ENCODE measurements around the gene CEACAM20. TPM values are rescaled to one million over a fixed set of nuclear protein-coding genes. Genes with fewer than 3 reads are reported as not detected.

The CEACAM20 gene
- total and polyA plus RNA-seq, 2 experiments from 2014 or later, result not detected

DNA sequence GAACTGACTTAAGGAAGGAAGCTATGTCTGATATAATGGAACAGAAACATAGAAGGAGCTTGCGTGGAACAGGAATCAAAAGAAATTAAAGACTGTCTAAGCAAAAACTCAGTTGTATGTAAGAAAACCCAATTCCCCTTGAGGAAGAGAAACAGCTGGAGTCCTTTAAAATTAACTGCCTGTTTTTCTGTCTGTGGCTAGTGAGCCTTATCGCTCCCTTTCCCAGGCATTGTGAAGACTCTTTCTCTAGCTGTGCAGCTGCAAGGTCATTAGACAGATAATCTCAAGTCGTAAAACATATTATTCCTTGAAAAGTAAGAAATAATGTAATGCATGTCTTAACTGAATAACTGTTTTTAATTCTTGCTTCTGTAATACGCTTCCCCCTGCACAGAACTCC, 44.2 kb upstream of the CEACAM20 start (continued):
- TF ChIP-seq STAT1 (IDR thresholded peaks at IDR 0.05; ENCODE audit: unreplicated experiment) (no peak), ZNF331 (CRISPR knock-in tag; IDR thresholded peaks at IDR 0.05; ENCODE audit: low read depth) (no peak), EZH2 (IDR thresholded peaks at IDR 0.05; ENCODE audit: low read depth, unreplicated experiment) (no peak)
- TF ChIP-seq, protein P1, sequence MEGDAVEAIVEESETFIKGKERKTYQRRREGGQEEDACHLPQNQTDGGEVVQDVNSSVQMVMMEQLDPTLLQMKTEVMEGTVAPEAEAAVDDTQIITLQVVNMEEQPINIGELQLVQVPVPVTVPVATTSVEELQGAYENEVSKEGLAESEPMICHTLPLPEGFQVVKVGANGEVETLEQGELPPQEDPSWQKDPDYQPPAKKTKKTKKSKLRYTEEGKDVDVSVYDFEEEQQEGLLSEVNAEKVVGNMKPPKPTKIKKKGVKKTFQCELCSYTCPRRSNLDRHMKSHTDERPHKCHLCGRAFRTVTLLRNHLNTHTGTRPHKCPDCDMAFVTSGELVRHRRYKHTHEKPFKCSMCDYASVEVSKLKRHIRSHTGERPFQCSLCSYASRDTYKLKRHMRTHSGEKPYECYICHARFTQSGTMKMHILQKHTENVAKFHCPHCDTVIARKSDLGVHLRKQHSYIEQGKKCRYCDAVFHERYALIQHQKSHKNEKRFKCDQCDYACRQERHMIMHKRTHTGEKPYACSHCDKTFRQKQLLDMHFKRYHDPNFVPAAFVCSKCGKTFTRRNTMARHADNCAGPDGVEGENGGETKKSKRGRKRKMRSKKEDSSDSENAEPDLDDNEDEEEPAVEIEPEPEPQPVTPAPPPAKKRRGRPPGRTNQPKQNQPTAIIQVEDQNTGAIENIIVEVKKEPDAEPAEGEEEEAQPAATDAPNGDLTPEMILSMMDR (conservative IDR thresholded peaks at IDR 0.05; ENCODE audit: low read depth in 2 of 2), result no peak
- TF ChIP-seq, protein P2, sequence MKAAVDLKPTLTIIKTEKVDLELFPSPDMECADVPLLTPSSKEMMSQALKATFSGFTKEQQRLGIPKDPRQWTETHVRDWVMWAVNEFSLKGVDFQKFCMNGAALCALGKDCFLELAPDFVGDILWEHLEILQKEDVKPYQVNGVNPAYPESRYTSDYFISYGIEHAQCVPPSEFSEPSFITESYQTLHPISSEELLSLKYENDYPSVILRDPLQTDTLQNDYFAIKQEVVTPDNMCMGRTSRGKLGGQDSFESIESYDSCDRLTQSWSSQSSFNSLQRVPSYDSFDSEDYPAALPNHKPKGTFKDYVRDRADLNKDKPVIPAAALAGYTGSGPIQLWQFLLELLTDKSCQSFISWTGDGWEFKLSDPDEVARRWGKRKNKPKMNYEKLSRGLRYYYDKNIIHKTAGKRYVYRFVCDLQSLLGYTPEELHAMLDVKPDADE (IDR thresholded peaks at IDR 0.05), result no peak
- TF ChIP-seq, protein P3, sequence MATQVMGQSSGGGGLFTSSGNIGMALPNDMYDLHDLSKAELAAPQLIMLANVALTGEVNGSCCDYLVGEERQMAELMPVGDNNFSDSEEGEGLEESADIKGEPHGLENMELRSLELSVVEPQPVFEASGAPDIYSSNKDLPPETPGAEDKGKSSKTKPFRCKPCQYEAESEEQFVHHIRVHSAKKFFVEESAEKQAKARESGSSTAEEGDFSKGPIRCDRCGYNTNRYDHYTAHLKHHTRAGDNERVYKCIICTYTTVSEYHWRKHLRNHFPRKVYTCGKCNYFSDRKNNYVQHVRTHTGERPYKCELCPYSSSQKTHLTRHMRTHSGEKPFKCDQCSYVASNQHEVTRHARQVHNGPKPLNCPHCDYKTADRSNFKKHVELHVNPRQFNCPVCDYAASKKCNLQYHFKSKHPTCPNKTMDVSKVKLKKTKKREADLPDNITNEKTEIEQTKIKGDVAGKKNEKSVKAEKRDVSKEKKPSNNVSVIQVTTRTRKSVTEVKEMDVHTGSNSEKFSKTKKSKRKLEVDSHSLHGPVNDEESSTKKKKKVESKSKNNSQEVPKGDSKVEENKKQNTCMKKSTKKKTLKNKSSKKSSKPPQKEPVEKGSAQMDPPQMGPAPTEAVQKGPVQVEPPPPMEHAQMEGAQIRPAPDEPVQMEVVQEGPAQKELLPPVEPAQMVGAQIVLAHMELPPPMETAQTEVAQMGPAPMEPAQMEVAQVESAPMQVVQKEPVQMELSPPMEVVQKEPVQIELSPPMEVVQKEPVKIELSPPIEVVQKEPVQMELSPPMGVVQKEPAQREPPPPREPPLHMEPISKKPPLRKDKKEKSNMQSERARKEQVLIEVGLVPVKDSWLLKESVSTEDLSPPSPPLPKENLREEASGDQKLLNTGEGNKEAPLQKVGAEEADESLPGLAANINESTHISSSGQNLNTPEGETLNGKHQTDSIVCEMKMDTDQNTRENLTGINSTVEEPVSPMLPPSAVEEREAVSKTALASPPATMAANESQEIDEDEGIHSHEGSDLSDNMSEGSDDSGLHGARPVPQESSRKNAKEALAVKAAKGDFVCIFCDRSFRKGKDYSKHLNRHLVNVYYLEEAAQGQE (IDR thresholded peaks at IDR 0.05; ENCODE audit: unreplicated experiment), result no peak

DNA sequence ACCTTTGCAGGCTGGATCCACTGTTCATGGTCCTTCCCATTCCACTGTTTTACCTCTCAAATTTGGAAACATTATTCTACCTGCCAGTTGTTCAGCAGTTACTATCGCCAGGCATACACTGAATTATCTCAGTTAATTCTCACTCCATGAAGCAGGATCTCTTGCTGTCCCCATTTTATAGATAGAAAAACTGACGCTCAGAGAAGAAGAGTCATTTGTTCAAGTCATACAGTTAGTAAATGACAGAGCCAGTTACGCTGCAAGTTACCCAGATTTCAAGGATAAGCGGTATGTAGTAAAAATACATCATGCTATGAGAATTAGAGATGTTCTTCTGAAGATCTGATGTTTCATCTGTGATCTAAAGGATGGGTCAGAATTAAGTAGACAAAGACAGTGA, 43.7 kb upstream of the CEACAM20 start:
- no peaks in the 10 kb centered on the region for H3K9me2 ChIP-seq (ENCODE audit: insufficient read depth)
- H3K27ac ChIP-seq (ENCODE audit: low read depth), result no peak overlapping the region
- no peaks in the 10 kb centered on the region for H3K27me3 ChIP-seq (ENCODE audit: insufficient read depth)
- no peak overlapping the region for H3K4me2 ChIP-seq
- TF ChIP-seq, protein P3 (IDR thresholded peaks at IDR 0.05; ENCODE audit: unreplicated experiment), result no peak
- TF ChIP-seq NANOG (IDR thresholded peaks at IDR 0.05; ENCODE audit: borderline replicate concordance) (no peak), ZNF331 (CRISPR knock-in tag; IDR thresholded peaks at IDR 0.05; ENCODE audit: low read depth) (no peak), EZH2 (IDR thresholded peaks at IDR 0.05; ENCODE audit: low read depth, unreplicated experiment) (no peak)
- no peaks in the 10 kb centered on the region; the same call in 2 of the 3 replicates for H3K9me3 Mint-ChIP-seq
- H3K4me1 ChIP-seq (ENCODE audit: insufficient read depth), result no peaks in the 10 kb centered on the region
- H3K36me3 Mint-ChIP-seq (ENCODE audit: low read depth), result no peaks in the 10 kb centered on the region
- H2AFZ ChIP-seq, result no peak overlapping the region
- H3K4me3 Mint-ChIP-seq, result no peak overlapping the region
- ATAC-seq (no peak), DNase-seq (ENCODE audit: low spot score) (no peak)
- H4K20me1 ChIP-seq (replicated peaks; ENCODE audit: insufficient read depth), result no peaks in the 10 kb centered on the region
- peaks cover 8% of the 10 kb centered on the region for H3K27me3 Mint-ChIP-seq (ENCODE audit: insufficient read depth, low read depth, poor library complexity)
- no peak overlapping the region for H3K27ac Mint-ChIP-seq
- H3F3A ChIP-seq (replicated peaks; ENCODE audit: low read depth), result no peaks in the 10 kb centered on the region
- no peak overlapping the region for H3K4me3 ChIP-seq
- no peaks in the 10 kb centered on the region for H3K79me2 ChIP-seq (replicated peaks; ENCODE audit: insufficient read depth)
- 0 out of 3 replicates have a peak, but pooled peaks cover 3% of the 10 kb centered on the region for H3K4me1 Mint-ChIP-seq
- no peaks in the 10 kb centered on the region for H3K36me3 ChIP-seq (ENCODE audit: insufficient read depth)

All from GM23338 (cell line).